Mammary epithelial cell (primary cell): Measurements from ENCODE around the gene PLCH1.

Experiments used
- EZH2 ChIP-seq: IDR thresholded peaks from 2 replicates; pipeline ENCODE4 v1.6.1; 2012; ENCODE audit warnings: low read length, inconsistent platforms, borderline replicate concordance
- TF ChIP-seq, protein P1 (sequence below), 2 donors: IDR thresholded peaks in 1 of 2; conservative IDR thresholded peaks in 1 of 2; 2 replicates each; pipeline ENCODE4 v1.5.1; 2011 to 2012; ENCODE audit warnings: inconsistent platforms in 2 of 2, low read length in 2 of 2, mild to moderate bottlenecking in 2 of 2, control low read depth in 1 of 2, low read depth in 1 of 2; ENCODE audit not compliant: insufficient read depth in 1 of 2; ENCODE audit errors: extremely low read depth in 1 of 2

DNA sequence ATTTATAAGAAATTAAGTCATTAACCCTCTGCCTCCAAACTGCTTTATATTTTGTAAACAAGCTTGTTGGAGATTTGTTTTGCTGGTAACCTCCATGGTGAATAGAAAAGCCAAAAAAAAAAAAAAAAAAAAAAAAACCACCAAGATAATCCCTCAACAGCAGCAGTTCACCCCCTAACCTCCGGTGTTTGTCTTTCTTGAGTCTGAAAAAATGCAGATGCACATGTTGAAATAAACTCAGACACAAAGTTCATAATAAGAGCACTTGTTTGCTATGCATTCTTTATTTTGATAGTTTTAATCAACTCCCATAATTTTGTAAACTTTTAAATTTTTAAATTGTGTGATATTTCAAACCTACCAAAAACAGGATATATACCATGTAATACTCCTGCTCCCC, 1.8 kb upstream of the PLCH1 start:
- TF ChIP-seq, protein P1, sequence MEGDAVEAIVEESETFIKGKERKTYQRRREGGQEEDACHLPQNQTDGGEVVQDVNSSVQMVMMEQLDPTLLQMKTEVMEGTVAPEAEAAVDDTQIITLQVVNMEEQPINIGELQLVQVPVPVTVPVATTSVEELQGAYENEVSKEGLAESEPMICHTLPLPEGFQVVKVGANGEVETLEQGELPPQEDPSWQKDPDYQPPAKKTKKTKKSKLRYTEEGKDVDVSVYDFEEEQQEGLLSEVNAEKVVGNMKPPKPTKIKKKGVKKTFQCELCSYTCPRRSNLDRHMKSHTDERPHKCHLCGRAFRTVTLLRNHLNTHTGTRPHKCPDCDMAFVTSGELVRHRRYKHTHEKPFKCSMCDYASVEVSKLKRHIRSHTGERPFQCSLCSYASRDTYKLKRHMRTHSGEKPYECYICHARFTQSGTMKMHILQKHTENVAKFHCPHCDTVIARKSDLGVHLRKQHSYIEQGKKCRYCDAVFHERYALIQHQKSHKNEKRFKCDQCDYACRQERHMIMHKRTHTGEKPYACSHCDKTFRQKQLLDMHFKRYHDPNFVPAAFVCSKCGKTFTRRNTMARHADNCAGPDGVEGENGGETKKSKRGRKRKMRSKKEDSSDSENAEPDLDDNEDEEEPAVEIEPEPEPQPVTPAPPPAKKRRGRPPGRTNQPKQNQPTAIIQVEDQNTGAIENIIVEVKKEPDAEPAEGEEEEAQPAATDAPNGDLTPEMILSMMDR (conservative IDR thresholded peaks at IDR 0.05 in 1 of 2, IDR thresholded peaks at IDR 0.05 in 1 of 2; ENCODE audit: extremely low read depth in 1 of 2, insufficient read depth in 1 of 2, low read depth in 1 of 2, low read length in 2 of 2), result no peak
- no peak for TF ChIP-seq EZH2
